ENCODE measurements around the gene FRMD8.

DNA sequence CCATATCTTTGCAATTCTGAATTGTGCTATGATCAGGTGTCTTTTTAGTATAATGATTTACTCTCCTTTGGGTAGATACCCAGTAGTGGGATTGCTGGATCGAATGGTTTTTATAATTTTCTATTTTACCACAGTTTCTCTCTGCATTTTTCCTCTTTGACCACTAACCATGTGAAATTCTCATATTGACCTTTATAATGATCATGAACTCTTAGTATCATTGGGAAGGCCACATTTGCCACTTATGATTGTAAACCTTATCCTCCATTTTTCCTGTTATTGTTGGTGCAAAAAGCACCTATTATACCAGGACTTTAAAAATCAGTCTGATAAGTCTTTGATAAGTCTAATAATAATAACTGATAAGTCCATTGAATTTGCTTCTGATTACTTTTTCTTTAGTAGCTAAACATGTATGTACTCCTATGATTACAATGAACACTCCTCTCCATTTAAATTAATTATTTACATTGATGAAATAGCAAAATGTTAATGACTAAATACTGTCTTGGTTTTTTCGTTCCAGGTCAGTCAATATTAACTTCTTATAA lies 45.7 kb downstream of the FRMD8 start:
- TF ChIP-seq IRF1 (CRISPR knock-in tag; IDR thresholded peaks at IDR 0.05; ENCODE audit: borderline replicate concordance) (no peak), OTX1 (CRISPR knock-in tag; IDR thresholded peaks at IDR 0.05) (no peak), ZBTB34 (CRISPR knock-in tag; IDR thresholded peaks at IDR 0.05) (no peak), FOSL1 (tag; conservative IDR thresholded peaks at IDR 0.05) (no peak), ERF (CRISPR knock-in tag; IDR thresholded peaks at IDR 0.05) (no peak), SAFB2 (IDR thresholded peaks at IDR 0.05; ENCODE audit: borderline replicate concordance, low read depth, low read length, severe bottlenecking) (no peak), EZH2 (IDR thresholded peaks at IDR 0.05; ENCODE audit: borderline replicate concordance, low read depth, low read length) (no peak), FOXJ2 (tag; IDR thresholded peaks at IDR 0.05) (no peak)
- TF ChIP-seq, protein P1, sequence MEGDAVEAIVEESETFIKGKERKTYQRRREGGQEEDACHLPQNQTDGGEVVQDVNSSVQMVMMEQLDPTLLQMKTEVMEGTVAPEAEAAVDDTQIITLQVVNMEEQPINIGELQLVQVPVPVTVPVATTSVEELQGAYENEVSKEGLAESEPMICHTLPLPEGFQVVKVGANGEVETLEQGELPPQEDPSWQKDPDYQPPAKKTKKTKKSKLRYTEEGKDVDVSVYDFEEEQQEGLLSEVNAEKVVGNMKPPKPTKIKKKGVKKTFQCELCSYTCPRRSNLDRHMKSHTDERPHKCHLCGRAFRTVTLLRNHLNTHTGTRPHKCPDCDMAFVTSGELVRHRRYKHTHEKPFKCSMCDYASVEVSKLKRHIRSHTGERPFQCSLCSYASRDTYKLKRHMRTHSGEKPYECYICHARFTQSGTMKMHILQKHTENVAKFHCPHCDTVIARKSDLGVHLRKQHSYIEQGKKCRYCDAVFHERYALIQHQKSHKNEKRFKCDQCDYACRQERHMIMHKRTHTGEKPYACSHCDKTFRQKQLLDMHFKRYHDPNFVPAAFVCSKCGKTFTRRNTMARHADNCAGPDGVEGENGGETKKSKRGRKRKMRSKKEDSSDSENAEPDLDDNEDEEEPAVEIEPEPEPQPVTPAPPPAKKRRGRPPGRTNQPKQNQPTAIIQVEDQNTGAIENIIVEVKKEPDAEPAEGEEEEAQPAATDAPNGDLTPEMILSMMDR (IDR thresholded peaks at IDR 0.05 in 2 of 3, conservative IDR thresholded peaks at IDR 0.05 in 1 of 3; ENCODE audit: insufficient read depth in 2 of 3, low read depth in 1 of 3, low read length in 3 of 3): no peak

All from K562 (cell line).